Middle frontal gyrus (tissue), 1 donor: ENCODE measurements around the gene WDR20.
"Not testable (repeated sequence)": the region's sequence is repeated elsewhere in the genome, so short reads cannot be mapped to it uniquely, and the experiment has no call there.

Source experiments
- DNase-seq: peaks from one replicate; pipeline ENCODE4 v3.0.0-alpha.2; 2015; ENCODE audit warnings: low spot score; ENCODE audit errors: extremely low spot score

The WDR20 gene

GRCh38 chr14:102139286-102140026, at the start of gene WDR20:
WDR20 (plus strand) TSS chr14:102139897; CDS start chr14:102139924, 27 bp downstream.
- DNase-seq = peak; percentile 95

- DNase-seq = no peak
These were observed 49.0 kb upstream of the WDR20 start for GRCh38 chr14:102090713-102091112.

- no peak for DNase-seq
These were observed 46.9 kb upstream of the WDR20 start for GRCh38 chr14:102092806-102093205.

GRCh38 chr14:102094101-102094500, 45.6 kb upstream of the WDR20 start:
- DNase-seq = no peak

- no peak for DNase-seq
These were observed 44.3 kb upstream of the WDR20 start for GRCh38 chr14:102095231-102095870.

GRCh38 chr14:102095871-102096568, 43.7 kb upstream of the WDR20 start:
- DNase-seq = no peak

- DNase-seq = peak; percentile 74
These were observed 43.0 kb upstream of the WDR20 start for GRCh38 chr14:102096569-102097188.

- DNase-seq = no peak
These were observed 42.1 kb upstream of the WDR20 start for GRCh38 chr14:102097441-102098135.

- no peak for DNase-seq
These were observed 36.5 kb upstream of the WDR20 start for GRCh38 chr14:102103062-102103695.

- DNase-seq = no peak
These were observed 34.3 kb upstream of the WDR20 start for GRCh38 chr14:102105369-102105768.

- DNase-seq = not testable (repeated sequence)
These were observed 30.4 kb upstream of the WDR20 start for GRCh38 chr14:102109332-102109731.

GRCh38 chr14:102111101-102111500, 28.6 kb upstream of the WDR20 start:
- DNase-seq = no peak

GRCh38 chr14:102116361-102117180, 23.1 kb upstream of the WDR20 start:
- no peak for DNase-seq

- DNase-seq = no peak
These were observed 21.8 kb upstream of the WDR20 start for GRCh38 chr14:102117852-102118251.

- DNase-seq = no peak
These were observed 18.8 kb upstream of the WDR20 start for GRCh38 chr14:102120888-102121287.

GRCh38 chr14:102121567-102121966, 18.1 kb upstream of the WDR20 start:
- no peak for DNase-seq

GRCh38 chr14:102124419-102124818, 15.3 kb upstream of the WDR20 start:
- DNase-seq = no peak

GRCh38 chr14:102125546-102125945, 14.2 kb upstream of the WDR20 start:
- no peak for DNase-seq

- DNase-seq = no peak
These were observed 12.8 kb upstream of the WDR20 start for GRCh38 chr14:102126807-102127455.
